Glutamatergic neuron (in vitro differentiated cells): ENCODE results near the gene USP49. TPM values are rescaled to one million over a fixed set of nuclear protein-coding genes. Genes with fewer than 3 reads are reported as not detected.

Source experiments
- DNase-seq: peaks from one replicate; pipeline ENCODE4 v3.0.0; 2022
- H3K27ac Mint-ChIP-seq: one replicate; pipeline ENCODE4 v1.8.0; 2020; ENCODE audit warnings: mild to moderate bottlenecking, mixed read lengths, inconsistent platforms; ENCODE audit not compliant: unreplicated experiment
- H3K27me3 Mint-ChIP-seq: one replicate; pipeline ENCODE4 v1.8.0; 2020; ENCODE audit warnings: mild to moderate bottlenecking, moderate library complexity, mixed read lengths, inconsistent platforms; ENCODE audit not compliant: unreplicated experiment
- H3K36me3 Mint-ChIP-seq: one replicate; pipeline ENCODE4 v1.8.0; 2020; ENCODE audit warnings: mild to moderate bottlenecking, mixed read lengths, inconsistent platforms; ENCODE audit not compliant: unreplicated experiment
- H3K4me1 Mint-ChIP-seq: one replicate; pipeline ENCODE4 v1.8.0; 2020; ENCODE audit warnings: mild to moderate bottlenecking, low read depth, mixed read lengths, inconsistent platforms; ENCODE audit not compliant: unreplicated experiment
- H3K4me3 Mint-ChIP-seq: one replicate; pipeline ENCODE4 v1.8.0; 2020; ENCODE audit warnings: mild to moderate bottlenecking, mixed read lengths, inconsistent platforms; ENCODE audit not compliant: unreplicated experiment
- H3K9me3 Mint-ChIP-seq: one replicate; pipeline ENCODE4 v1.8.0; 2020; ENCODE audit warnings: mild to moderate bottlenecking, moderate library complexity, mixed read lengths, inconsistent platforms; ENCODE audit not compliant: unreplicated experiment
- CTCF ChIP-seq: fragments of 200-600 bp; sonication (generic); IDR thresholded peaks from one replicate; pipeline ENCODE4 v1.5.0; 2021; ENCODE audit not compliant: partially characterized antibody, unreplicated experiment
- total RNA-seq: library from RNA; stranded (reverse); fragmentation: NEBNext Ultra II Directional; extraction: Animal tissue kit (Norgen Biotek cat#: 25700); gene quantifications from one replicate; pipeline ENCODE4 v1.2.1, GENCODE V29; 2021; ENCODE audit not compliant: unreplicated experiment

Gene USP49
- total RNA-seq, 1 donor from 2014 or later: 14.7 TPM

DNA sequence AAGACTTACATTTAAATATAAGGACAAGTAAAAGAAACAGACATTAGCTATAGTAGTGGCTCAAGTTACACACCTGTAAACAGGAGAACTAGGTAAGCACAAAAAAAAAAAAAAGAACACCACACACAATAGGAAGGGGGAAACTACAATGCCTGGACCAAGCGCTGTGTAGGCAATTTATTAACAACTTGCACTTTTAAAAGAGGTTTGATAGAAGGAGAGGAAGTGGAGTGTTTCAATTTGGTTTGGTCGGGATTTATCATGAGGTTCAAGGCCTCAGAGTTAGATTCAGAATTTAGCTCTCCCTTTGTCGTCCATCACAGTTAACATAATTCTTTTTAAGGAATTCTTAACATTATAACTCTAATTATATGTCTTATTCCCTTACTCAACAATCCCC is 1.1 kb upstream of the USP49 start:
- no peak for TF ChIP-seq CTCF
- Mint-ChIP-seq H3K27ac (peak overlapping the region; percentile 9), H3K36me3 (no peaks in the 10 kb centered on the region), H3K9me3 (no peaks in the 10 kb centered on the region), H3K4me3 (peak overlapping the region; percentile 91), H3K4me1 (peaks cover 5% of the 10 kb centered on the region), H3K27me3 (peaks cover 4% of the 10 kb centered on the region)
- DNase-seq: no peak

GRCh38 chr6:41894366-41895299 is 542 bp downstream of the USP49 start:
- Mint-ChIP-seq H3K4me1 (no peaks in the 10 kb centered on the region), H3K27me3 (peaks cover 4% of the 10 kb centered on the region), H3K9me3 (no peaks in the 10 kb centered on the region), H3K27ac (no peak overlapping the region), H3K36me3 (no peaks in the 10 kb centered on the region), H3K4me3 (peak overlapping the region; percentile 91)
- DNase-seq: peak; percentile 77
- TF ChIP-seq CTCF: no peak

GRCh38 chr6:41892921-41893564 is 2.1 kb downstream of the USP49 start:
- Mint-ChIP-seq H3K36me3 (no peaks in the 10 kb centered on the region), H3K4me1 (no peaks in the 10 kb centered on the region), H3K27ac (no peak overlapping the region), H3K9me3 (no peaks in the 10 kb centered on the region), H3K4me3 (no peak overlapping the region), H3K27me3 (peaks cover 4% of the 10 kb centered on the region)
- no peak for TF ChIP-seq CTCF
- DNase-seq: no peak

DNA sequence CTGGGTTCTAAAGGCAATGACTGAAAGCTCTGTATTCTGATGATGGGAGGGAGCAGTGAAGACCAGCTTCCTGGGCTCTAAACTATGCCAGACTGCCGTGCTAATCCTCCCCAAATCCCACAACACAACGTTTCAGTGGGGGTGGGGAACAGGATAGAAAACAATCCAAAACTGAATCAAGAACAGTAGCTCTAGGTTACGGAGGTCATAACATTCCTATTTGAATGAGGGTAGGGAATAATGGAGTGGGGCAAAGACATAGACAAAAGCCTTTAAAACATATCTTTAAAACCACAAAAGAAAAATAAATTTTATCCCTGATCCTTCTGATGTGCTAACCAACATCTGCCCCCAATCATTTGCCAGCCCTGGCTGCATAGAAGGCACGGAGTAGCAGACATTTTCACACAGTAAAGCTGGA is 7.8 kb downstream of the USP49 start:
- DNase-seq: no peak
- peaks cover 6% of the 10 kb centered on the region for H3K4me1 Mint-ChIP-seq
- no peak overlapping the region for H3K4me3 Mint-ChIP-seq
- TF ChIP-seq CTCF: no peak
- no peaks in the 10 kb centered on the region for H3K36me3 Mint-ChIP-seq
- no peaks in the 10 kb centered on the region for H3K9me3 Mint-ChIP-seq
- H3K27ac Mint-ChIP-seq: no peak overlapping the region
- no peaks in the 10 kb centered on the region for H3K27me3 Mint-ChIP-seq

GRCh38 chr6:41885930-41886329 is 9.2 kb downstream of the USP49 start:
- TF ChIP-seq CTCF: no peak
- Mint-ChIP-seq H3K4me1 (peaks cover 6% of the 10 kb centered on the region), H3K36me3 (no peaks in the 10 kb centered on the region), H3K4me3 (no peak overlapping the region), H3K9me3 (no peaks in the 10 kb centered on the region), H3K27me3 (no peaks in the 10 kb centered on the region), H3K27ac (no peak overlapping the region)
- no peak for DNase-seq
